Astrocyte (in vitro differentiated cells and primary cell): Measurements from ENCODE around the gene ALDH1B1. TPM values are rescaled to one million over a fixed set of nuclear protein-coding genes. Genes with fewer than 3 reads are reported as not detected.

Experiments used
- DNase-seq: peaks from one replicate; pipeline ENCODE4 v3.0.0-alpha.2; 2010; ENCODE audit warnings: low read depth
- FAIRE-seq: peaks from 2 replicates; lab custom pipeline; 2011; peaks lifted over from hg19 to GRCh38; lab: Jason Lieb, UNC
- H2AFZ ChIP-seq: 2 replicates; pipeline ENCODE4 v1.6.0; 2012; ENCODE audit warnings: low read depth, low read length, inconsistent platforms
- H3K27ac ChIP-seq: 2 replicates; pipeline ENCODE4 v1.5.1; 2011; ENCODE audit warnings: low read depth, low read length, inconsistent platforms
- H3K27me3 ChIP-seq: 2 replicates; pipeline ENCODE4 v1.6.0; 2011; ENCODE audit warnings: low read length, inconsistent platforms; ENCODE audit not compliant: insufficient read depth
- H3K36me3 ChIP-seq: 2 replicates; pipeline ENCODE4 v1.5.1; 2011; ENCODE audit warnings: low read length, inconsistent platforms; ENCODE audit not compliant: insufficient read depth
- H3K4me1 ChIP-seq: 2 replicates; pipeline ENCODE4 v1.5.1; 2011; ENCODE audit warnings: low read length, inconsistent platforms; ENCODE audit not compliant: insufficient read depth
- H3K4me2 ChIP-seq: 2 replicates; pipeline ENCODE4 v1.6.0; 2012; ENCODE audit warnings: low read length, inconsistent platforms
- H3K4me3 ChIP-seq: 2 replicates; pipeline ENCODE4 v1.5.1; 2011; ENCODE audit warnings: low read depth, mild to moderate bottlenecking, low read length, inconsistent platforms; ENCODE audit not compliant: insufficient read depth
- H3K79me2 ChIP-seq: 2 replicates; pipeline ENCODE4 v1.6.0; 2012; ENCODE audit warnings: mild to moderate bottlenecking, low read length, inconsistent platforms; ENCODE audit not compliant: insufficient read depth
- H3K9ac ChIP-seq: 2 replicates; pipeline ENCODE4 v1.6.0; 2012; ENCODE audit warnings: mild to moderate bottlenecking, low read length, inconsistent platforms
- H3K9me3 ChIP-seq: 2 replicates; pipeline ENCODE4 v1.5.1; 2012; ENCODE audit warnings: low read depth, mild to moderate bottlenecking, low read length, inconsistent platforms; ENCODE audit not compliant: insufficient read depth
- H4K20me1 ChIP-seq: 2 replicates; pipeline ENCODE4 v1.6.0; 2012; ENCODE audit warnings: low read length, inconsistent platforms; ENCODE audit not compliant: insufficient read depth
- H3K27ac Mint-ChIP-seq: one replicate; pipeline ENCODE4 v1.8.0; 2021; ENCODE audit warnings: mild to moderate bottlenecking, mixed read lengths; ENCODE audit not compliant: unreplicated experiment
- H3K27me3 Mint-ChIP-seq: one replicate; pipeline ENCODE4 v1.8.0; 2021; ENCODE audit warnings: low read depth, mixed read lengths; ENCODE audit not compliant: unreplicated experiment
- H3K36me3 Mint-ChIP-seq: one replicate; pipeline ENCODE4 v1.8.0; 2021; ENCODE audit warnings: low read depth, mixed read lengths; ENCODE audit not compliant: unreplicated experiment
- H3K4me1 Mint-ChIP-seq: one replicate; pipeline ENCODE4 v1.8.0; 2021; ENCODE audit warnings: low read depth, mixed read lengths; ENCODE audit not compliant: unreplicated experiment
- H3K4me3 Mint-ChIP-seq: one replicate; pipeline ENCODE4 v1.8.0; 2021; ENCODE audit warnings: mild to moderate bottlenecking, moderate library complexity, mixed read lengths; ENCODE audit not compliant: unreplicated experiment
- H3K9me3 Mint-ChIP-seq: one replicate; pipeline ENCODE4 v1.8.0; 2021; ENCODE audit warnings: mild to moderate bottlenecking, mixed read lengths; ENCODE audit not compliant: unreplicated experiment
- CTCF ChIP-seq: IDR thresholded peaks from 2 replicates; pipeline ENCODE4 v1.5.1; 2011; ENCODE audit warnings: low read depth, mild to moderate bottlenecking, inconsistent platforms, low read length, moderate library complexity; ENCODE audit not compliant: insufficient read depth
- EZH2 ChIP-seq: IDR thresholded peaks from 2 replicates; pipeline ENCODE4 v1.6.1; 2012; ENCODE audit warnings: mild to moderate bottlenecking, low read length, inconsistent platforms; ENCODE audit not compliant: insufficient read depth
- total RNA-seq: library from RNA; stranded (reverse); gene quantifications from 2 replicates; pipeline ENCODE4 v1.2.1, GENCODE V29; 2021

ALDH1B1 gene
- total RNA-seq, 1 donor from 2014 or later: 124 TPM

- H3K4me1 ChIP-seq: no peaks in the 10 kb centered on the region
- H3K27ac Mint-ChIP-seq: no peak overlapping the region
- H3K4me3 ChIP-seq: no peak overlapping the region
- H3K27ac ChIP-seq: no peak overlapping the region
- H3K9me3 ChIP-seq: no peaks in the 10 kb centered on the region
- H4K20me1 ChIP-seq: no peaks in the 10 kb centered on the region
- H3K36me3 ChIP-seq: no peaks in the 10 kb centered on the region
- no peak for TF ChIP-seq CTCF
- TF ChIP-seq EZH2: no peak
- H3K4me1 Mint-ChIP-seq: peaks cover 10% of the 10 kb centered on the region
- H3K9ac ChIP-seq: no peak overlapping the region
- H2AFZ ChIP-seq: no peak overlapping the region
- DNase-seq (no peak), FAIRE-seq (no peak)
- H3K27me3 ChIP-seq: peaks cover 3% of the 10 kb centered on the region
- peaks cover 3% of the 10 kb centered on the region for H3K9me3 Mint-ChIP-seq
- peaks cover 1% of the 10 kb centered on the region for H3K36me3 Mint-ChIP-seq
- no peaks in the 10 kb centered on the region for H3K79me2 ChIP-seq
- H3K4me2 ChIP-seq: no peak overlapping the region
- no peak overlapping the region for H3K4me3 Mint-ChIP-seq
- H3K27me3 Mint-ChIP-seq: peaks cover 3% of the 10 kb centered on the region
Measured at GRCh38 chr9:38447703-38448102, 55.2 kb downstream of the ALDH1B1 start.

Other genes with a start within 250 kb of the ALDH1B1 start
- 5.6 and 11.0 TPM in 2 replicates for gene IGFBPL1, start 31.8 kb downstream of the ALDH1B1 start, total RNA-seq
- 4.0 and 11.7 TPM in 2 replicates for gene ANKRD18A, start 227.9 kb downstream of the ALDH1B1 start, total RNA-seq